DOHH2 (cell line): Measurements from ENCODE around the gene CD99.

Experiments
- EZH2phosphoT487 ChIP-seq: fragments of 200-600 bp; sonication (generic); IDR thresholded peaks from 2 replicates; pipeline ENCODE4 v1.6.1; 2017; ENCODE audit warnings: borderline replicate concordance, mild to moderate bottlenecking, antibody characterized with exemption, low read length, moderate library complexity, mixed read lengths
- TF ChIP-seq, protein P1 (sequence below): fragments of 200-600 bp; sonication (generic); IDR thresholded peaks from one replicate; pipeline ENCODE4 v1.5.1; 2014; ENCODE audit warnings: antibody characterized with exemption, mild to moderate bottlenecking, low read depth, low read length; ENCODE audit not compliant: poor library complexity, severe bottlenecking

- TF ChIP-seq, protein P1, sequence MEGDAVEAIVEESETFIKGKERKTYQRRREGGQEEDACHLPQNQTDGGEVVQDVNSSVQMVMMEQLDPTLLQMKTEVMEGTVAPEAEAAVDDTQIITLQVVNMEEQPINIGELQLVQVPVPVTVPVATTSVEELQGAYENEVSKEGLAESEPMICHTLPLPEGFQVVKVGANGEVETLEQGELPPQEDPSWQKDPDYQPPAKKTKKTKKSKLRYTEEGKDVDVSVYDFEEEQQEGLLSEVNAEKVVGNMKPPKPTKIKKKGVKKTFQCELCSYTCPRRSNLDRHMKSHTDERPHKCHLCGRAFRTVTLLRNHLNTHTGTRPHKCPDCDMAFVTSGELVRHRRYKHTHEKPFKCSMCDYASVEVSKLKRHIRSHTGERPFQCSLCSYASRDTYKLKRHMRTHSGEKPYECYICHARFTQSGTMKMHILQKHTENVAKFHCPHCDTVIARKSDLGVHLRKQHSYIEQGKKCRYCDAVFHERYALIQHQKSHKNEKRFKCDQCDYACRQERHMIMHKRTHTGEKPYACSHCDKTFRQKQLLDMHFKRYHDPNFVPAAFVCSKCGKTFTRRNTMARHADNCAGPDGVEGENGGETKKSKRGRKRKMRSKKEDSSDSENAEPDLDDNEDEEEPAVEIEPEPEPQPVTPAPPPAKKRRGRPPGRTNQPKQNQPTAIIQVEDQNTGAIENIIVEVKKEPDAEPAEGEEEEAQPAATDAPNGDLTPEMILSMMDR = peak; percentile 5
- no peak for TF ChIP-seq EZH2phosphoT487
These were observed 587 bp downstream of the CD99 start for GRCh38 chrX:2691543-2692220.
